HG02798 (cell line): ENCODE measurements around the gene PTPN13.

Experiments used
- ATAC-seq: cut with Tn5 transposase; IDR thresholded peaks from one replicate; pipeline ENCODE4 v1.9.1; 2021; ENCODE audit warnings: mild to moderate bottlenecking; ENCODE audit not compliant: unreplicated experiment, poor library complexity

The PTPN13 gene

DNA sequence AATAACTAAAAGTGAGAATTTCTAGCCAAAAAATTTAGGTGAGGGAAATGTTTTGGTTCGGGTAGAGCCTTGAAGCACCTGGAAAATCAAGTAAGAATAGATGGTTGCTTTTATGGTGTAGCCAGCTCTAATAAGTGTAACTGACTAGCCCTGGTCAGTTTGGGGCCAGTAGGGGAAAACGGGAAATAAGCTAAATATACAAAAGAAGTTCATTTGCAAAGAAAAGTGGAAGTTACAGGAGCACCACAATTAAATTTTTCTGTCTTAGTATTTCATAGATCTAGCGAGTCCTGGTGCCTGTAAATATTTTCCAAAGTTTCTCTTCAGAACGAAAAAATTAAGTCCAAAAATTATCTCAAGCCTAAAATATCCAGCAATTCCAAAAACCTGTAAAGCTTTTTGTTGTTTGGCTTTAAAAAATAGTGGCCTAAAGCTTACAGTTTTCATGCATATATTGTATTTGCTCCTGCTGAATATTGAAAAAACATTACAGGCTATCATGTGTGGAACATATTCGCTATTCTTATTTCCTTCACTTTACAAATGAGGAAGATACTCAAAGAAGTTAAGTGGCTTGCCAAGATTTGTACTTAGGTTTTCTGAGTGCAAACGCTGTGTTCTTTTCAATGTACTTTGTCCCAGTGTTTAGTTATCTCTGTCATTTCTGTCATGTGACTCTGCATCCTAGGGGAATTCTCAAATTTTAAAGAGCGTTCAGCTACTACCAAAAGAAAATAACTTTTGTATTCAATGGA is 7.3 kb upstream of the PTPN13 start:
- no peak for ATAC-seq

DNA sequence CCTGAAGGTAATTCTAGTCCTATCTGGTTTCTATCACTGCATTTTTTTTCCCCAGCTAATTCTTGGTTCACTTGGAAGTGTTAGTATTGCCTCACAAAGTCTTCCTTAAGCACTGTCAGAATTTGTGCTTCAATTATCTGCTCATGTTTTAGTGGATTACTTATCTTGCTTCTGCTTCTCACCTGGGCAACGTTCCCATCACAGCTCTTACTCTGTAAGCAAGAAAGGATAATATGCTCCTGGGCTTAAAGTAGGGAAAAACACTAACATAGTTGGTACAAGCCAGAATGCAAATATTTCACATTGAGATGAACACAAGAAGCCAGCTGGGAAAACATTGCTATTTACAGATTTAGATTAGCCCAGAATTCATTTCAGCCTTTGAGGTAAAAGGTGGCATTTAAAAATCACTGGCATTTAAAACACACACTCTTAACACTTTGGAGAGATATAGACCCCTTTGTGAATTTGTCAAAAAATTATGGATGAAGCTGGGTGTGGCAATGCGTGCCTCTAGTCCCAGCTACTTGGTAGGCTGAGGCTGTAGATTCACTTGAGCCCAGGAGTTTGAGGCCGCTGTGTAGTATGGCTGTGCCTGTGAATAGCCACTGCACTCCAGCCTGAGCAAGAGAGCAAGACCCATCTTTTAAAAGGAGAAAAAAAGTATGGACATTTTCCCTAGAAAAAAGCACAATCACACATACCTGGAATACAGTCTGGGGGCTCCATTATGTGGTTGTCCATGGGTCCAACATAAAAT is 6.6 kb upstream of the PTPN13 start:
- ATAC-seq: no peak

DNA sequence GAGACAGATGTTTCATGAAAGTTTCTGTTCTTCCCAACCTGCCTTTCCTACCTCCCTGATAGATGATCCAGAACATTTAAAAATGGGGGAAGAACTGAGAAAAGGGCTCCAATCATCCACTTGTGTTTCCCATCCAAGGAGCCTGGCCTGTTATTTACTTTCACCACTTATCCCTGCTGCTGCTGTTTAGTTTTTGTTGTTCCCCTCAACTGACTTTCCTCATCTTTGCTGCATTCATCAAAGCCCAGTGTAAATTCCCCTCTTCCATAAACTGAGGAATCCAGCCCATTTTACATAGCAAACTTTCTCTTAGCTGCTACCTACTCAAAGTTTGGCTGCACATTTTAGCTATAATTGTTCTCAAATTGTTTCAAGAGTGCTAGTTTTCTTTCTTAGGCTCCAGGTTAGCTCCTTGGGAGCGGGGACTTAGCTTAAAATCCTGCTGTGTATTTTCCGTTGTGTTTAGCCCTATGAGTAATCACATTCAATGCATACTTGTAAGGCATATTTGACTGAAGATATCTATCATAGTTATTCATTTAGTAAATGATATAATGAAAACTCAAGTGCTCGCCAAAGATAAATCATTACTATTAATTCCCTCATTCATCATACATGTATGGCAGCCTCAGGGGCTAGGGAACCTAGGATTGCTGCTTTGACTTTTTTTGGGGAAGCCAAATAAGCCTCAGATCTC is 1.4 kb upstream of the PTPN13 start:
- no peak for ATAC-seq

DNA sequence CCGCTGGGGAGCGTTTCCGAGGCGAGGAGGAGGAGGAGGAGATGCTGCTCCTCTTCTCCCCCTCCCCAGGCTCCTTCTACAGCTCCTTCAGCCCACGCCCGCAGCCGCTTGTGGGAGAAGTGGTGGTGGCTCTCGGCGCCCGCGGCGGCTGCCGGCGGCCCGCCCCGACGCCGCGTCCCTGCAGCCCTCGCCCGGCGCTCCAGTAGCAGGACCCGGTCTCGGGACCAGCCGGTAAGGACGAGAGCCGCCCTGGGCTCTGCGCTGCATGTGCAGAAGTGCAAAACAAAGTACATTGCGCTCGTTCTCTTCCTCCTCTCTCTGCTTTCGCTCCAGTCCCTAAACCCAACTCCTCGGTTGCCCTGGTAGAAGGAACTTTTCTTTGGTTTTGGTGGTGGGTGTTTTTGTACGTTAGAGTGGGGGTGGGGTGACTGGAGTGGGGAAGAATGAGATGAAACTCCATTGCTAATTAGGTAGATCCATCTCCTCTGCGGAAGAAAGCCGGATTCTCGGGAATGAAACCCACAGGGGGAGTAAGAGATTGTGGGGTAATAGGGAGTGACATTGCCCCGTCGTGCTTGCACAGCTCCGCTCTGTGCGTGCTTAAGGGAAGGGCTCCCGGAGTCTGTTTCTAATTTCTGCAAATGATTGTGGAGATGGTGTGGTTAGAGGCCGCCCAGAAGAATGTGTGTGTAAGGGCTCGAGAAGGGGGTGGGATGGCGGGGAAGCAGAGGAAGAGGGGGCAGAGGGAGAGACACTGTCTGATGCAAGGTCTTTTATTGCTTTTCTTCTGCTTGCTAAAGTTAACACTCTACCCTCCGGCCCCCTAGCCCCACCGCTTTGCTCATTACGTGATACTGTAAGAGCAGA is 677 bp downstream of the PTPN13 start:
- ATAC-seq: peak; percentile 13

DNA sequence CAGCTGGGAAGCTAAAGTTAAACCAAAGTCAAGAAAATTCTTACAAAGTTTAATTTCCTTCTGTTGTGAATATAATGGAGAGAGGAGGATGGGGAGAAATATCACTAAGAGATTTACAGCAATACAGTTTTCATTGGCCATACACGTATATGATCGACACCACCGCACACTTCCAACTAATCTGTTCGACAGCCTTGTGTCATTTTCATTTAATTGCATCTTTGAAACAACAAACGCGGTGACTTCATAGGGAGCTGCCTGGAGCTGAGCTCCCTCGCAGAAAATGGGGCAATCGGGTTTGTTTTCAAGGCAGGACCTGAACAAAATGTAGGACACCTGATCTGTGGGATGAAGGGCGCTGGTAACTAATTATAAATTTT is 1.3 kb downstream of the PTPN13 start:
- ATAC-seq: no peak

DNA sequence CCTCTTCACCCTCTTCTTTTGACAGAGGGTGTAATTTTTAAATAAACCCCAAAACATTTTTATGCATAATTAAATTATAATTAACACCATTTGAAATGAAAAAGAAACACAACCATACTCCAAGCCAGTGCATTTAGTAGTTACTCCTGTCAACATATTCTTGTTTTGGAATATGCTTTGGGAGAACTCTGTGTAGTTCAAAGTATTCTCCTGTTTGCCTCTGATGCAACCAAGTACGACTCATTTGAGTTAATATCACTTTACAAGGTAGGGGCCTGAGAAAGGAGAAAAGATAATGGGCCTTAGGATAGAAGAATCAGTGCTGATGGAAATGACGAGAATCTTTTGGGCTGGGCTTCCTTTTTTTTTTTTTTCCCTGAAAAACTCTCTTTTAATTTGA is 2.7 kb downstream of the PTPN13 start:
- no peak for ATAC-seq

DNA sequence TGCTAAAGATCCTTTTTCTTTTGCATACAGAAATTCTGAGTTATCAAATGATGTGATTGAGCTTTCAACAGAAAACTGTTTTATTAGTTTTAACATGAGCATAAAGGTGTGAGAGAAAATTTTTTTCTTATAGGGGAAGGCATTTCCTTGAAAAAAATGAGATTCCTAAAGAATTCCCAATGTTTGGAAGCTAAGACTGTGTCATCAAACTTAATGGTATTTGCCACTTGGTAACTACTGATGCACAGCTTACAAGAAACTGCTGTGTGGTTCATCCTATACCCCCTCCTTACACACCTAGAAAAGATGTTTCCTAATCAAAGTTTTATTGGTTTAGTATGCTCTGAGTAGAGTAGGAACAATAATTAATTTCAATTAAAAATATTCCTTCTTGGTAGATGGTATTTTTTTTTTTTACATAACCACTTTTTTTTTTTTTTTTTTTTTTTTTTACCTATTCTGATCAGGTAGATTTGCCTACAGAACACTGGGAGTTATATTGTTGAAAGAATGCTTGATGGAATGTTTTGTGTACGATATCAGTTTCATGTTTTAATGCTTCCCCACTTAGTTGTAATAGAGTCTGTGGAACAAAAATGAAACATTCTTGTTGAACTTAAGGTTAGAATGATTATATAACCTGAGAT is 6.0 kb downstream of the PTPN13 start:
- no peak for ATAC-seq

DNA sequence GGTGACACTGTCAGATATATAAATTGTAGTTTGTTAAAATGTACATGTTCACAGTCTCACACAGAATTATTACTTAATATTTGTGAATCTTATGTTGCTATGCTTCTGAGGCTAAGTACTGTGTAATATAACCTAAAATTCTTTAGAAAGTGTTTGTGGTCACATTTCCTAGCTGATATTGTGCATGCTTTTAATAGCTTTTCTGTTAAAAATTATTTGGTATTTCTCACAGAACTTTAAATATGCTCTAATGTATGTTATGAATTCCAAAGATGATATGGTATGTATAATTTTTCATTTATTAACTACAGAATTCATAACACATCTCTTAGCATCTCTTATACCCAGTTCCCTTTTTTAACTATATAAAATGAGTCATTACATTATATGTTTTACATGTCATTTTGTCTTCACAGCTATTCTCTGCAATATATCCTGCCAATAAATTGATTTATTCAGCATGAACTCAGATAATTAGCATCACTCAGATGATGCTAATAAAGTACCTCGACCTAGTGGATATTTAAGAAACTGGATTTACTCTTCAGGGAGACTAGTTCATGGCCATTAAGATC is 9.3 kb downstream of the PTPN13 start:
- no peak for ATAC-seq

DNA sequence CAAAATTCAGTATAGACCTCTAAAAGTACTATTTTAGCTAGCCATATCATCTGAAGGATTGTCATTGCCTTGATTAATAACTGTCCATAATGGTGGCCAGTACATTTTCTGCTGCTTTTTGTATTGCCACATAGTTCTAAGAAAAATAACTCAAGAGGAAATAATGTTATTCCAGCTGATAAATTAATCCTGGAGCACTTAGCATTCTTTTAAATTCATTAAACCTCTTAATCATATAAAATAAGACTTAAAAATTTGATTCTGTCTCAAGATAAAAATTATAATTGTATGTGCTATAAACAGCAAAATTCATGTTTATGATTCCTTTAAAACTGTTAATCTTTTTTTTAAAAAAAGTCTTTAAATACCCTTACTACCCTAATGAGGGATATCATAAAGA is 12.7 kb downstream of the PTPN13 start:
- ATAC-seq: no peak

DNA sequence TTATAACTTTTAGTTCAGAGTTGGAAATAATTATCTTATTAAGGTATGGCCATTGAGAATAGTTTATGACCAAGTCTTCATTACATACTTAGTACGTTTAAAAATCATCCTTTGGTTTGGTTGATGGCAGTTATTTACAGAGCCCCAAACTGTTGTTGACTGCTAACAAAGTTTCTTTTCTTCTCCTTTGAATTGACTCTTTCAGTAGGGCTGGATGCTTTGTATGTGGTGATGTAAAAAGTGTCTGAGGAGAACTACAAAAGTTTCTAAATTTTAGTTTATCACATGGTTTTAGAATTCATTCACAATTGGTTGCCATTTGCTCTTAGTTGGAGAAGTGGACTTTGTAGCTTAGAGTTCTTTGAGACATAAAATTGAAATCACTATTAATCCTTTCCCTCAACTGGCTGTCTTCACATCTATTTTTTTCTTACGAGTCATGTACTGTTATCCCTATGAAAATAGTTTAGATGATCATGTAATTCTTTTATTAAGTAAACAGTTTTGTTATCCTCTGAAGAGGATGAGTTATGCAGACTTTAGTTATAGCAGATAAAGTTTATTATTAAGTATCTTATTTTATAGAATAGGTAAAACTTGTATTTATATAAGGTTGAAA is 14.8 kb downstream of the PTPN13 start:
- no peak for ATAC-seq

DNA sequence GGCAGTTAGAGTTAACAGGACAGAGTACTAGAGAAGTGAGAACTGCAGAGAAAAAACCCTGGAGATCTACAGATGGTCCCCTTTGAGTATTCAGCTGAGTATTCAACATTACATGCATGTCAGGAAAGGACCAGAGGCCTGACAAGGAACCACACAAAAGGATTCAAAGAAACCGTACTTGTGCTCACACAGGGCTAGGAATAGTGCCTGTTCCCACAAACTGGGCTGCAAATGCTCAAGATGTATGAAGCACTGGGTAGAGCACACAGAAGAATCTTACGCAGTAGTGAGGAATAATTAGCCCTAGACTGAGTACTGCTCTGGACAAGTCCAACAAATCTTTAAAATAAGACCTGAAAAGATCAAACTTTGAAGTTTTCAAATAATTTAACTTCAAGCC is 17.6 kb downstream of the PTPN13 start:
- no peak for ATAC-seq

DNA sequence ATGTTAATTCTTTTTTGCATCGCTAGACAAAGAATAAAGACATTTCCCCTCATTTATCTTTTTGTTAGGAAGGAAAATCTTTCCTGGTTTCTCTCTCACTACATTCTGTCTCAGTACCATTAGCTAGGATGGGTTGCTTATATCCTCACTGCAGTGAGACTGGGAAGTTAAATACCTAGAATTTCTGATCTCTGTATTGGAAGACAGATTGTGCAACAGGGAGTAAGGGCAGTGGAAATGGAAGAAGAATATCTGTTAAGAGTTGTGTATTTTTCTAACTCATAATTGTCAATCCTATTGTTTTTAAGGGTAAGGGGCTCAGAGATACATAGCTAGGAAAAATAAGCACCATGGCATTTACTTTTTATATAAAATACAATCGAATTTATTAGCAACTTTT is 19.6 kb downstream of the PTPN13 start:
- ATAC-seq: no peak

DNA sequence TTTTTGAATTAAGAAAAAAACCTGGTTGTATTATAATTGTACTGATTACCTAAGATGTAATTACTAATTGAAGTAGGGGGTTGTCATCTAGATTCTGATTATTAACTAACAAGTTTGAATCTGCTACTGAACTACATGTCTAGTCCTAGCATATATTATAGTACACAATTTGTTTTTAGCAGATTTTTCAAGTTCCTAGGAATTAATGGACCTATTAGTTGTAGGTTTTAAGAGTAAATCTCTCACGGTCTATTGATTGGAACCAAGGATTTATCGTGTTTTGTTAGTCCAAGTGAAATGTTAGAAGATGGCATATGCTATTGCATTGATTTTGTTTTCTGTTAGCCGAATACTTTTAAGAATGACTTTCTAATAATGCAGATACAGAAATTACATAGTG is 20.8 kb downstream of the PTPN13 start:
- ATAC-seq: no peak

DNA sequence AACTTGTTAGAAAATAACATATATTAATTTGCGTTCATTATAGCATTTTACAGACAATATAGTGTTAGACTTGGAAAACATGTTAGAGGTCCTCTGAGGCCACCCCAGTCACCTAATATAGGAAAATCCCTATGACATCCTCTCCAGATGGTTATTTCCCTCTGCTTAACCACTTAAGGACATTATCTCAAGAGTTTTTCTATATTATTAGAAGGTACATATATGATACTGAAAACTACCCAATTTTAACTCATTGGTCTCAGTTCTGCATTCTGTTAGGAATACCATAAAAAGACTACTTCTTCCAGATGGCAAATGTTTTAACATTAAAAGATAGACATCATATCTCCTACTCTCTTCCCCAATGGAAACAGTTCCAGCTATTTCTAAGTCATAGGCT is 21.4 kb downstream of the PTPN13 start:
- no peak for ATAC-seq

DNA sequence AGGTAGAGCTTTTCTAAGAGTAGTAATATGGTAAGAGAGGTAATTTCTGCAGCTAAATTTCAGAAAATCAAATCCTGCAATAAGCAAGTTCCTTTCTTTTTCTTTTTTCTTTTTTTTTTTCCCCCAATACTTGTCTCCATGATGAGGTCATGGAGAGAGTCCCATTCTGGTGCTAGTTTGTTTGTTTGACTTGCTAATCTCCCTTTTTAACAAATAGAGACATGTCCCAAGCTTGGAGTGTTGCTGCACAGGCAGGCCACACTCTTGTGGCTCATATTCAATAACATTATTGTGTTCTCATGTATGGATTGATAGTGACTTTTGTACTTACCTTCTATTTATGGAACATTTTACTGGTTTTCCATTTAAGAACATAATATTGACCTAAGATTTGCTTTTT is 25.5 kb downstream of the PTPN13 start:
- no peak for ATAC-seq

DNA sequence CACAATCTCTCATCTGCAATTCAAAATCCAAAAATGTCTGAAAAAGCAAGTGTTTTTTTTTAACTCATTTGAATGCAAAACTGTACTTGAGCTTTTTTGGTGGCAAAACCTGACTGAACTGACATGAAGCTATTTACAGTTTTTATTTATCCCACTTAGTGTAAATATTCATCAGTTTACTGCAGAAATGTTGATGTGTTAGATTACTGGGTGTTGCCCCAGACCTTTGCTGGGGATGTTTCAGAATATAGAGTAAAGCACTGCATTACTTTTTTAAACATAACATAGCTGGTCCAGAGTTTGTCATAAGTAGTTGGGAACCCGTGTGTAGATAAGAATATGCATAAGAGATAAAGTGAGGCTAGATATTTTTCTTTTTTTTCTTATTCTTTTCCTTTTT is 27.3 kb downstream of the PTPN13 start:
- ATAC-seq: no peak

DNA sequence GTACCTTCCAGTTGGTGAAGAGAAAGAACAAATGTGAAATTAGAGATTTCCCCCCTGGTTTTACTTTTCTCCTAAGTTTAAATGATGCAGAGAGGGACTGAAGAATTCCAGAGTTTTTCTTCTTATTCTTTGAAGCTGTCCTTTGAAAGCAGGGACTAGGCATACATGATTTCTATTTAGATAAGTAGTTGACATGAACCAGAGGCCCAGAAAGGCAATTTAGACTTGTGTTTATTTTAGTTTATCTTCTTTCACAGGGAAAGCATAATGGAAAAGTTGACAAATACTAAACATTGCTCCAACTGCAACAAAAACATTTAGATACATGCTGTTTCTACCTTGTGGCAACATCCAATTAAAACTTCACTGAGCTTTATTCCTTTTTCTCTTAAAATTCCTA is 32.0 kb downstream of the PTPN13 start:
- no peak for ATAC-seq

DNA sequence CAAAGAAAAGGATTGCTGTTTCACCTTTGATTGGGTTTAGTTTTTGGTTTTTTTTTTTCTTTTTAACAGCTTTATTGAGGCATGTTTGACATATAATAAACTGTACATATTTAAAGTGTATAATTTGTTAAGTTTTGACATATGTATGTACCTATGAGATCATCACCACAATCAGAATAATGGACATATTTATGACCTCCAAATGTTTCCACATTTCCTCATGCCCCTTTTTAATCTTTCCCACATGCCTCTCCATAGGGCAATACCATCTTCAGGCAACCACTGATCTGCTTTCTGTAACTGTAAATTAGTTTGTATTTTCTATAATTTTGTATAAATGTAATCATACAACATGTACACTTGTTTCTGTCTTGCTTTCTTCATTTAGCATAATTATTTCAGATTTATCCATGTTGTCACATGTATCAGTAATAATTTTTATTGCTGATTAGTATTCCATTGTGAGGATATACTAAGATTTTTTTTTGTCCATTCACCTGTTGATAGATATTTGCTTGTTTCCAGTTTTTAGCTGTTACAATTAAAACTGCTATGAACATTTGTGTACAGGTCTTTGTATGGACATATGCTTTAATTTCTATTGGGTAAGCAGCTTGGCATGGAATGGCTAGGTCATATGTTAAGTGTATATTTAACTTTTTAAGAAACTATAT is 33.5 kb downstream of the PTPN13 start:
- ATAC-seq: no peak

DNA sequence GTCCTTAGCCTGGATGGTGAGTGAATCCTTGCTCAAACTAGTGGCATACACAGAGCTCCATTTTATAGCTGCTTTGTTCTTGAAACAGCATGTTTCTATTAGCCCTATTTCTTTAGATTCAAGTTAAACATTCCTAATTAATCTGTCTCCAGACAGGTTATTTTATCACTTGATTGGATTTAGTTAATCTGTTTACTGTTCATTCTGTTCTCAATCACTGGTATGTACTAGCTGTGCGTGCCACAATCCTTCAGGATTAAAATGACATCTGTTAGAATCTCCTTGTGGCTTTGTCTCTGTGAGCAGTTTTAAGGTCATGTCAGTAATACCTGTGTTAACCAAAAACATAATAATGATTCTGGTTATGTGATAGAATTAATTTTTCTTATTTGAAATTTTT is 36.5 kb downstream of the PTPN13 start:
- no peak for ATAC-seq
